Ovary (tissue), 9 donors: Measurements from ENCODE around the gene KIZ. TPM values are rescaled to one million over a fixed set of nuclear protein-coding genes. Genes with fewer than 3 reads are reported as not detected.

Source experiments
- DNase-seq, 5 donors: peaks; one replicate each; pipeline ENCODE4 v3.0.0-alpha.2; 2019 to 2020
- H3K27ac ChIP-seq, 2 donors: fragments of 200-600 bp; one replicate each; pipeline versions ENCODE4 v1.5.1 to v1.8.0; 2019 to 2022
- H3K27me3 ChIP-seq: fragments of 200-600 bp; one replicate; pipeline ENCODE4 v1.8.0; 2022
- H3K36me3 ChIP-seq: fragments of 200-600 bp; sonication (generic); one replicate; pipeline ENCODE4 v1.5.1; 2019
- H3K4me1 ChIP-seq: one replicate; pipeline ENCODE4 v1.8.1; 2013; ENCODE audit warnings: mild to moderate bottlenecking, moderate library complexity; ENCODE audit not compliant: insufficient read depth
- H3K4me3 ChIP-seq: fragments of 200-600 bp; sonication (generic); one replicate; pipeline ENCODE4 v1.5.1; 2017
- H3K9me3 ChIP-seq, 2 donors: fragments of 200-600 bp in 1 of 2; sonication (generic) in 1 of 2; one replicate each; pipeline versions ENCODE4 v1.5.1 to v1.8.1; 2013 to 2019; ENCODE audit warnings: mild to moderate bottlenecking in 1 of 2, moderate library complexity in 1 of 2
- EP300 ChIP-seq: sonication (generic); formaldehyde crosslinking; IDR thresholded peaks from one replicate; pipeline ENCODE4 v1.6.1; 2017; ENCODE audit warnings: antibody characterized with exemption
- POLR2A ChIP-seq: fragments of 450-650 bp; IDR thresholded peaks from one replicate; pipeline ENCODE4 v1.6.1; 2017; ENCODE audit warnings: antibody characterized with exemption, mild to moderate bottlenecking, moderate library complexity
- WGBS, 3 donors: extraction: QIAGEN DNeasy Blood & Tissue Kit in 1 of 3; methylation state at CpG; one replicate each; pipeline versions ENCODE4 v1.1.5 to v1.1.7; 2013 to 2017; 5-methylcytosine and 5-hydroxymethylcytosine counted together
- intact Hi-C, 4 donors: fragments of 100-400 bp; cut with DNase I; formaldehyde crosslinking; loops; one replicate each; pipeline versions ENCODE4 v1.11.0 to v1.15.1; 2022 to 2023
- polyA plus RNA-seq, 2 donors: library from polyadenylated mRNA; stranded (reverse); fragments of 200-250 nt in 1 of 2; fragments of 350-450 nt in 1 of 2; fragmentation: Illumina TruSeq in 1 of 2; extraction: RNeasy Lipid Tissue Mini Kit (QIAGEN cat#74804) in 1 of 2; gene quantifications; one replicate each; pipeline ENCODE4 v1.2.3, GENCODE V29; 2013 to 2014
- total RNA-seq, 7 donors: library from RNA; depleted of rRNA in 2 of 7; stranded (reverse); fragments of >200 nt in 2 of 7; fragmentation: NEBNext Ultra II Directional in 3 of 7; extraction: Animal tissue kit (Norgen Biotek cat#: 25700) in 3 of 7; gene quantifications; one replicate each; pipeline versions ENCODE4 v1.1.0 to v1.2.4, GENCODE V29; 2016 to 2023
- TF ChIP-seq, protein P1 (sequence below), 3 donors: fragments of 450-650 bp in 2 of 3; fragments of 200-600 bp in 1 of 3; IDR thresholded peaks; one replicate each; pipeline versions ENCODE4 v1.5.1 to v1.8.0; 2016 to 2022; ENCODE audit warnings: antibody characterized with exemption in 3 of 3, mild to moderate bottlenecking in 1 of 3
- donor health status: DM: no; HTN: no; CAD: no; lungs with moderate emphysema.
- donor health status: DM: no; HTN: no; CAD: no.
- donor health status: Bipolar disorder and iron deficiency.
- donor health status: DM: yes; HTN: yes; CAD: no.
- donor health status: DM: no; HTN: no; CAD: no.
- donor health status: DM: yes; HTN: yes; CAD: no.

The KIZ gene
- total and polyA plus RNA-seq, 9 donors, result 20.5 to 59.5 (median 42.1) TPM

DNA sequence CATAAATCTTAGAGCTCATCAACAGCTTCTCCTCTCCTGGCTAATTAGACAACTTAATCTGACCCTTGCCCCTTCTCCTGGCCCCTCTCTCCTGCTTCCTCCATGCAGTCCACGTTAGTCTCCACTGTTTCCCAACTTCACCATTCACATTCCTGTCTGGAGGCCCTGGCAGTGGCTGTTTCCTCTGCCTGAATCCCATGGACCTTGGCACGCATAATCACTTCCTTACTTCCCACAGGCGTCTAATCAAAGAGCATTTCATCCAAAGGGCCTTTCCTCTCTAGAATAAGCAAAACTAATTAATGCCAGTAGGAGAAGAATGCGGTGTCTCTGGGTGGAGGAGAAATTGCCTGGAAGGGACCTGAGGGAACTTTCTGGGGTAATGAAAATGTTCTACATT lies 160.9 kb downstream of the KIZ start:
- Histone ChIP-seq H3K27ac (no peak overlapping the region), H3K36me3 (no peaks in the 10 kb centered on the region), H3K27me3 (no peaks in the 10 kb centered on the region), H3K9me3 (peaks cover 0 to 6% of the 10 kb centered on the region in 2 donors), H3K4me1 (no peaks in the 10 kb centered on the region), H3K4me3 (no peak overlapping the region)
- WGBS, 3 donors, result 50 to 58% (median 52%) methylated on average over 4 of the region's 4 CpGs
- DNase-seq, result no peak
- intact Hi-C loops, result no loop called here
- TF ChIP-seq EP300 (no peak), POLR2A (no peak)
- TF ChIP-seq, protein P1, sequence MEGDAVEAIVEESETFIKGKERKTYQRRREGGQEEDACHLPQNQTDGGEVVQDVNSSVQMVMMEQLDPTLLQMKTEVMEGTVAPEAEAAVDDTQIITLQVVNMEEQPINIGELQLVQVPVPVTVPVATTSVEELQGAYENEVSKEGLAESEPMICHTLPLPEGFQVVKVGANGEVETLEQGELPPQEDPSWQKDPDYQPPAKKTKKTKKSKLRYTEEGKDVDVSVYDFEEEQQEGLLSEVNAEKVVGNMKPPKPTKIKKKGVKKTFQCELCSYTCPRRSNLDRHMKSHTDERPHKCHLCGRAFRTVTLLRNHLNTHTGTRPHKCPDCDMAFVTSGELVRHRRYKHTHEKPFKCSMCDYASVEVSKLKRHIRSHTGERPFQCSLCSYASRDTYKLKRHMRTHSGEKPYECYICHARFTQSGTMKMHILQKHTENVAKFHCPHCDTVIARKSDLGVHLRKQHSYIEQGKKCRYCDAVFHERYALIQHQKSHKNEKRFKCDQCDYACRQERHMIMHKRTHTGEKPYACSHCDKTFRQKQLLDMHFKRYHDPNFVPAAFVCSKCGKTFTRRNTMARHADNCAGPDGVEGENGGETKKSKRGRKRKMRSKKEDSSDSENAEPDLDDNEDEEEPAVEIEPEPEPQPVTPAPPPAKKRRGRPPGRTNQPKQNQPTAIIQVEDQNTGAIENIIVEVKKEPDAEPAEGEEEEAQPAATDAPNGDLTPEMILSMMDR (IDR thresholded peaks at IDR 0.05), result no peak

DNA sequence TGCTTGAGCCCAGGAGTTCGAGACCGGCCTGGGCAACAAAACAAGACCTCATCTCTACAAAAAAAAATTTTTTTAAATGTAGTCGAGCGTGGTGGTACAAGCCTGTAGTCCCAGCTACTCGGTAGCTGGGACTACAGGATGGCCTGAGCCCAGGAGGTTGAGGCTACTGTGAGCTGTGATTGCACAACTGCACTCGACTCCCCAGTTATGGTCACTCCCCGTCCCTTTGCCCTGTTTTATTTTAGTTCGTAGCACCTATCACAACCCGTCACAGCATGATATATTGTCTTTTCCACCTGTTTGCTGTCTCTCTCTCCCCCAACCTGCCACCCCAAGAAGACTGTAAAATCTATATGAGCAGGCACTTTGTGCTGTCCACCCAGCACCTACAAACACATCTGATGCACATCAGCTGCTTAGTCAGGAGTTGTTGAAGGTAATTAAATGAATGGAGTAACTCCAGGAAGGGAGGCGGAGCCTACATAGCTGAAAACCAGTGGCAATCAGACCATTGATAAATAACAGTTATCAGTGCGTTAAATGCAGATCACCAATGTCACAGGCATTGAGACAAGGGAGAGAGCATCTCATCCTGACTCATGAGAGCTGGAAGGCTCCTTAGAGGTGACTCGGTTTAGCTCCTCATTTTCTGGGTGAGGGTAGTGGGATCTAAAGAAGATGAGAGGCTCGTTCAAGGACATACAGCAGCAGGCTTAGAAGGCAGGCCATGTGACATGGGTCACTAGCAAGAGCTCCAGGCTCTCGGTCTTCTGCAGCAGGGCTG lies 162.9 kb downstream of the KIZ start:
- H3K27ac ChIP-seq, result no peak overlapping the region
- no peaks in the 10 kb centered on the region for H3K27me3 ChIP-seq
- H3K9me3 ChIP-seq, result peaks cover 0 to 6% of the 10 kb centered on the region in 2 donors
- no peak overlapping the region for H3K4me3 ChIP-seq
- 62 to 71% (median 65%) methylated on average over 14 of the region's 14 CpGs for WGBS, 3 donors
- TF ChIP-seq, protein P1 (IDR thresholded peaks at IDR 0.05), result no peak
- TF ChIP-seq POLR2A (no peak), EP300 (no peak)
- no peaks in the 10 kb centered on the region for H3K36me3 ChIP-seq
- no peak for DNase-seq
- intact Hi-C loops, result no loop called here
- no peaks in the 10 kb centered on the region for H3K4me1 ChIP-seq

DNA sequence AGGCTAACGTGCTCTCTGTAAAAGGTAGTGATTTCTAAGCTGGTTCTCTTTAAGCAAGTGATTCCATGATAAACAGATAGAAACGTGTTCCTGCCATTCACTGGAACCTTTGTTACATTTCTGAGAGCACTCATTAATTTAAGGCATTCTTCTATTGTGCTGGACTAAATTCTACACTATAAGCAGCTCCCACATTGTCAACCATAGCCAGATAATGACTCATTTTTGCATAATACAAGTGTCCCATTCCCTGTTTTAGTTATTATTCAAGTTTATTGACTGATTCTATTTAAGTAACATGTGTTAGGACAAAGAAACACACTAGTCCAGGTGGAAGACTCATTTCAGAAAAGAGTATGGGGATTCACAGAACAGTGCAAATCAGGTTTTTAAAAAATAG lies 163.8 kb downstream of the KIZ start:
- TF ChIP-seq EP300, result no peak
- no peak for TF ChIP-seq POLR2A
- TF ChIP-seq, protein P1 (IDR thresholded peaks at IDR 0.05), result no peak
- 20 to 36% (median 26%) methylated on average over 2 of the region's 2 CpGs for WGBS, 3 donors
- no peaks in the 10 kb centered on the region for H3K4me1 ChIP-seq
- no peak overlapping the region for H3K27ac ChIP-seq
- no peak for DNase-seq
- intact Hi-C loops, result no loop called here
- no peaks in the 10 kb centered on the region for H3K27me3 ChIP-seq
- no peak overlapping the region for H3K4me3 ChIP-seq
- H3K9me3 ChIP-seq, result peaks cover 0 to 6% of the 10 kb centered on the region in 2 donors
- H3K36me3 ChIP-seq, result no peaks in the 10 kb centered on the region

DNA sequence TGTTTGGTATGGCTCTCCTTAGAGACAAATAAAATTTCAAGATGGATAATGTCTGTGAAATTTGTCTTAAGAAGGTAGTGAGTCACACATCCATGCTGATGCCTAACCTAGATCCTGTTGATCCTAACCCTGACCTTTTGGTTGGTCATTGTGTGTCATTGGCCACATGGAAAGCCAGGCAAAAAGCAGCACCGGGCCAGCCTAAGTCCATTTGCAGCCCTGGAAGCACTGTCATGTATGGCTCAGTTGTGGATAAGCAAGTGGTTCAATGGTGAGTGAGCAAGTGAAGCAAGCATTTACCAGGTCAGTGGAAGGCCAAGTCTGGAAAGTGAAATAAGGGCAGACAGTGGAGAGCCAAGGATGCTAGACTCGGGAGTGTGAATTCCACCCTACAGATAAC lies 165.1 kb downstream of the KIZ start:
- TF ChIP-seq POLR2A, result no peak
- TF ChIP-seq EP300, result no peak
- TF ChIP-seq, protein P1 (IDR thresholded peaks at IDR 0.05), result no peak
- H3K4me1 ChIP-seq, result no peaks in the 10 kb centered on the region
- no peak for DNase-seq
- peaks cover 0 to 1% of the 10 kb centered on the region in 2 donors for H3K9me3 ChIP-seq
- 50 to 63% (median 63%) methylated on average over 2 of the region's 2 CpGs for WGBS, 3 donors
- H3K27ac ChIP-seq, result no peak overlapping the region
- no peaks in the 10 kb centered on the region for H3K27me3 ChIP-seq
- H3K4me3 ChIP-seq, result no peak overlapping the region
- intact Hi-C loops, result no loop called here
- no peaks in the 10 kb centered on the region for H3K36me3 ChIP-seq
